ENCODE results near the gene MUTYH.

GRCh38 chr1:45303520-45304310 is 36.5 kb downstream of the MUTYH start:
- TF ChIP-seq POLR2A (IDR thresholded peaks at IDR 0.05) (peak; percentile 79), CTCF (IDR thresholded peaks at IDR 0.05) (peak; percentile 68 to 94 (median 91))

All from ovary (tissue), 3 donors.